KMS-11 (cell line): ENCODE measurements around the gene TET2.

Source experiments
- H2AFZ ChIP-seq: fragments of 200-600 bp; sonication (generic); 2 replicates; pipeline ENCODE4 v1.6.1; 2016; ENCODE audit warnings: antibody characterized with exemption, mixed run types, low read depth
- H3K27ac ChIP-seq: fragments of 200-600 bp; sonication (generic); 2 replicates; pipeline ENCODE4 v1.6.1; 2016; ENCODE audit warnings: mild to moderate bottlenecking, mixed run types
- H3K27me3 ChIP-seq: fragments of 200-600 bp; sonication (generic); 2 replicates; pipeline ENCODE4 v1.6.1; 2017; ENCODE audit warnings: mild to moderate bottlenecking, low read depth, mixed run types, moderate library complexity; ENCODE audit not compliant: insufficient read depth
- H3K36me3 ChIP-seq: fragments of 200-600 bp; sonication (generic); 2 replicates; pipeline ENCODE4 v1.6.1; 2017; ENCODE audit warnings: mild to moderate bottlenecking, mixed run types; ENCODE audit not compliant: insufficient read depth
- H3K4me1 ChIP-seq: fragments of 200-600 bp; sonication (generic); 2 replicates; pipeline ENCODE4 v1.6.1; 2016; ENCODE audit warnings: mild to moderate bottlenecking, low read depth, mixed run types; ENCODE audit not compliant: poor library complexity, severe bottlenecking
- H3K4me2 ChIP-seq: fragments of 200-600 bp; sonication (generic); 2 replicates; pipeline ENCODE4 v1.7.0; 2016; ENCODE audit warnings: mild to moderate bottlenecking, mixed run types
- H3K4me3 ChIP-seq: fragments of 200-600 bp; sonication (generic); IDR thresholded peaks from 2 replicates; pipeline ENCODE4 v1.6.1; 2017; ENCODE audit warnings: low read depth, low read length, mixed read lengths; ENCODE audit not compliant: insufficient read depth
- H3K79me2 ChIP-seq: fragments of 200-600 bp; sonication (generic); 2 replicates; pipeline ENCODE4 v1.6.1; 2016; ENCODE audit warnings: low read depth, mixed run types; ENCODE audit not compliant: insufficient read depth
- H3K9ac ChIP-seq: fragments of 200-600 bp; sonication (generic); 2 replicates; pipeline ENCODE4 v1.6.1; 2016; ENCODE audit warnings: mild to moderate bottlenecking, mixed run types
- H4K20me1 ChIP-seq: fragments of 200-600 bp; sonication (generic); 2 replicates; pipeline ENCODE4 v1.6.1; 2016; ENCODE audit warnings: mild to moderate bottlenecking, mixed run types; ENCODE audit not compliant: insufficient read depth
- TF ChIP-seq, protein P1 (sequence below): fragments of 200-600 bp; sonication (generic); conservative IDR thresholded peaks from 2 replicates; pipeline ENCODE4 v1.6.1; 2017; ENCODE audit warnings: low read depth, mild to moderate bottlenecking, antibody characterized with exemption, low read length, moderate library complexity, mixed read lengths

The TET2 gene

GRCh38 chr4:105140684-105141490 lies 5.8 kb upstream of the TET2 start:
- Histone ChIP-seq H3K36me3 (no peaks in the 10 kb centered on the region), H3K27me3 (no peaks in the 10 kb centered on the region), H3K4me2 (no peak overlapping the region), H4K20me1 (no peaks in the 10 kb centered on the region), H3K9ac (no peak overlapping the region), H3K79me2 (no peaks in the 10 kb centered on the region), H3K4me1 (no peaks in the 10 kb centered on the region), H3K4me3 (no peak overlapping the region), H3K27ac (no peak overlapping the region), H2AFZ (no peak overlapping the region)
- TF ChIP-seq, protein P1, sequence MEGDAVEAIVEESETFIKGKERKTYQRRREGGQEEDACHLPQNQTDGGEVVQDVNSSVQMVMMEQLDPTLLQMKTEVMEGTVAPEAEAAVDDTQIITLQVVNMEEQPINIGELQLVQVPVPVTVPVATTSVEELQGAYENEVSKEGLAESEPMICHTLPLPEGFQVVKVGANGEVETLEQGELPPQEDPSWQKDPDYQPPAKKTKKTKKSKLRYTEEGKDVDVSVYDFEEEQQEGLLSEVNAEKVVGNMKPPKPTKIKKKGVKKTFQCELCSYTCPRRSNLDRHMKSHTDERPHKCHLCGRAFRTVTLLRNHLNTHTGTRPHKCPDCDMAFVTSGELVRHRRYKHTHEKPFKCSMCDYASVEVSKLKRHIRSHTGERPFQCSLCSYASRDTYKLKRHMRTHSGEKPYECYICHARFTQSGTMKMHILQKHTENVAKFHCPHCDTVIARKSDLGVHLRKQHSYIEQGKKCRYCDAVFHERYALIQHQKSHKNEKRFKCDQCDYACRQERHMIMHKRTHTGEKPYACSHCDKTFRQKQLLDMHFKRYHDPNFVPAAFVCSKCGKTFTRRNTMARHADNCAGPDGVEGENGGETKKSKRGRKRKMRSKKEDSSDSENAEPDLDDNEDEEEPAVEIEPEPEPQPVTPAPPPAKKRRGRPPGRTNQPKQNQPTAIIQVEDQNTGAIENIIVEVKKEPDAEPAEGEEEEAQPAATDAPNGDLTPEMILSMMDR = peak; percentile 80

DNA sequence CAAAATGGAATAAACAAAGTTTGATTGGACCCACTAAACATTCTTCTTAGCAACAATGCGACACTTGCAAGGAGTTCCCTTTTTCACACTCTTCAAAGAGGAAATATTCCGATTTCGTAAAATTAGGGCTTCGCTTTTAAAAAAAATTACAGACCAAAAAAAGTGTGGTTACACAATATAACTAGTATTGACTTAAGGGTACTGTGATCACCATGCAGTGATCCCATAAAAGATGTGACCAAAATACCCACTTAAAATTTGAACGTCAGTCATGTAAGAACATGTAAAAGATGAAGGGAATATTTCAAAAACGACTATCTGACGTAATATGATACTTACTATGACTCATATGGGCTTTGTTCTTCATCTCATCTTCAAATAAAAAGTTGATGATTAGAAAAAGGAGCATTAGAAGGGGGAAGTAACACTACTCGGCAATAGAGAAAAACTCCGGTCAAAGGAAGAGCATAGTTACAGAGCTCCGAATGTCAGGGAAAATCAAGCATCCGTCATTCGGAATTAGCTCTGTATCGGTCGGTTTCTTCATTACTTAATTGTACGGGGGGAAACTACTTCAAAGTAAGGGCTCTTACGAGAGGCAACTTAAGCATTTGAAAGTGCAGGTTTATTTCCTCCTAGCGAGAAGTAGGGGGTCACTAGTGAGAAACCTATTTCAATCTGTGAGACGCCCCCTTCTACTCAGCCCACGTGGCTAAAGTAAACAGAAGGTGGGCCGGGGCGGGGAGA lies 1.3 kb upstream of the TET2 start:
- Histone ChIP-seq H3K4me2 (peak overlapping the region; percentile 47; the same call in 1 of the 2 replicates), H3K9ac (no peak overlapping the region; the same call in 1 of the 2 replicates), H3K36me3 (no peaks in the 10 kb centered on the region), H3K79me2 (peaks cover 35% of the 10 kb centered on the region; the same call in 1 of the 2 replicates), H3K4me1 (peaks cover 25% of the 10 kb centered on the region), H3K4me3 (no peak overlapping the region), H3K27ac (no peak overlapping the region), H2AFZ (peak overlapping the region; percentile 99; the same call in 1 of the 2 replicates), H3K27me3 (no peaks in the 10 kb centered on the region), H4K20me1 (no peaks in the 10 kb centered on the region)
- TF ChIP-seq, protein P1 = no peak

DNA sequence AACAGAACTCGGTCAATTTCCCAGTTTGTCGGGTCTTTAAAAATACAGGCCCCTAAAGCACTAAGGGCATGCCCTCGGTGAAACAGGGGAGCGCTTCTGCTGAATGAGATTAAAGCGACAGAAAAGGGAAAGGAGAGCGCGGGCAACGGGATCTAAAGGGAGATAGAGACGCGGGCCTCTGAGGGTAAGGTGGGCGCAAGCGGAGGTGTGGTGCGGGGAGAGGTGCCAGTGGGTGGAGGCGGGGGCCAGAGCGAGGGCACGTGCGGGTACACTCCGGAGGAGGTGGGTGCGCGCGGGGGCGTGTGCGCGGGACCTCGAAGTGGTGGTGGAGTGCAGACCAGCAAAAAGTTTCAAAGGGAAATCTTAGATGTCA lies 787 bp upstream of the TET2 start:
- no peak overlapping the region for H3K27ac ChIP-seq
- H3K79me2 ChIP-seq = peaks cover 38% of the 10 kb centered on the region; the same call in 1 of the 2 replicates
- peak overlapping the region; percentile 98; the same call in 1 of the 2 replicates for H3K9ac ChIP-seq
- H3K36me3 ChIP-seq = no peaks in the 10 kb centered on the region
- peak overlapping the region; percentile 99 for H2AFZ ChIP-seq
- H4K20me1 ChIP-seq = no peaks in the 10 kb centered on the region
- H3K4me3 ChIP-seq = no peak overlapping the region
- peaks cover 29% of the 10 kb centered on the region for H3K4me1 ChIP-seq
- H3K4me2 ChIP-seq = peak overlapping the region; percentile 47
- no peaks in the 10 kb centered on the region for H3K27me3 ChIP-seq
- TF ChIP-seq, protein P1 = no peak

GRCh38 chr4:105147016-105147552 lies 408 bp downstream of the TET2 start:
- Histone ChIP-seq H3K27ac (peak overlapping the region; percentile 88), H2AFZ (peak overlapping the region; percentile 99), H3K4me1 (peaks cover 29% of the 10 kb centered on the region), H3K4me3 (no peak overlapping the region), H3K27me3 (no peaks in the 10 kb centered on the region), H3K4me2 (peak overlapping the region; percentile 77), H3K9ac (peak overlapping the region; percentile 98), H3K79me2 (peaks cover 38% of the 10 kb centered on the region; the same call in 1 of the 2 replicates), H4K20me1 (no peaks in the 10 kb centered on the region), H3K36me3 (no peaks in the 10 kb centered on the region)
- TF ChIP-seq, protein P1 = no peak
